Hematopoietic multipotent progenitor cell treated with erythropoietin and hydrocortisone succinate and interleukin-3 and kit ligand, for 4 days (in vitro differentiated cells): ENCODE results near the gene MGAT4B.
"Not testable (repeated sequence)": the region's sequence is repeated elsewhere in the genome, so short reads cannot be mapped to it uniquely, and the experiment has no call there.

ENCODE experiments used
- DNase-seq: peaks from one replicate; pipeline ENCODE4 v3.0.0-alpha.2; 2015

The MGAT4B gene

DNA sequence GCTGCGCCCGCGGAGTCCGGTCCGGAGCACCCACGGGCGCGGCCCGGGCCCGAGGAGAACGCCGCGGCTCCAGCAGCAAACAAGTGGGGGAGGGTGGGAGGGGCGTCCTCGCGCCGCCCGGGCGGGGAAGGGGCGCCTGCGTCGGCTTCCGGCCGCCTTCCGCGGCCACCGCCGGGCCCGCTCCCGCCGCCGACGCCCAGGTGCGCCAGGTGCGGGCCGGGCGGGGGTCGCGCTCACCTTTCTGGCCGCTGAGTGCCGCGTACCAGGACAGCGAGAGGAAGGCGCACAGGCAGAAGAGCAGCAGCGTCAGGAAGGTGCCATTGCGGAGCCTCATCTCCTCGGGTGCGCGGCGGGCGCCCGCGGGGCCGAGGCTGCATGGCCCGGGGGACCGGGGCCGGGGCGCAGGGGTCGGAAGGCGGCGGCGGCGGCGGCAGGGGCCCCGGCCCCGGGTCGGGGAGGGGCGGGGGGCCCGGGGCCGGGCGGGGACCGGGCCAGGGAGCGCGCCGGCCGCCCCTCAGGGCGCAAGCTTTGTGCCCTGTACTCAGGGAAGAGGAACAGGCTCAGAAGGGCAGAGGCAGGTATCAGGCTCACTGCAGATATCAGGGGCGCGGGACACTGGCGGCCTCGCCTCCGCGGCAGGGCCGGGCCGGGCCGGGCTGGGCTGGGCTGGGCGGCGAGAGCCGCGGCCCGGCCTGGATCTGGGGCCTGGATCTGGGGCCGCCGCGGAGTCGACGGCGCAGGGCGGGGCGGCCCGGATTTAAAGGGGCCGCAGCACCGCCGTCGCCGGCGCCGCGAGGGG lies at the start of gene MGAT4B:
Gene MGAT4B, minus strand, starts transcription at position 617 of the 799 bp plus-strand sequence. Its CDS starts 283 bp downstream, at position 334.
- DNase-seq: peak; percentile 93

DNA sequence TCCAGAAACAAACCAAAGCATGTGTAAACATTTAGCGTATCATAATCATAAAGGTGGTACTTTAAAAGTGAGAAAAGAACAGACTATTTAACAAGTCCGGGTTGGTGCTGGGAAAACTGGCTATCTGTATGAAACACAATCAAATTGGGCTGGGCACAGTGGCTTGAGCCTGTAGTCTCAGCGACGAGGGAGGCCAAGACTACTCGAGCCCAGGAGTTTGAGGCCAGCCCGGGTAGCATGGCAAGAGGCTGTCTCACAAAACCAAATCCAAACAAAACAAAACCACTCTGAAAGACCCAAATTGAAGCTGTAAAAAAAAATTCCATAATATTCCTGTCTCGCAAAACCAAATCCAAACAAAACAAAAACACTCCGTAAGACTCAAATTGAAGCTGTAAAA lies 47.7 kb upstream of the MGAT4B start:
- no peak for DNase-seq

DNA sequence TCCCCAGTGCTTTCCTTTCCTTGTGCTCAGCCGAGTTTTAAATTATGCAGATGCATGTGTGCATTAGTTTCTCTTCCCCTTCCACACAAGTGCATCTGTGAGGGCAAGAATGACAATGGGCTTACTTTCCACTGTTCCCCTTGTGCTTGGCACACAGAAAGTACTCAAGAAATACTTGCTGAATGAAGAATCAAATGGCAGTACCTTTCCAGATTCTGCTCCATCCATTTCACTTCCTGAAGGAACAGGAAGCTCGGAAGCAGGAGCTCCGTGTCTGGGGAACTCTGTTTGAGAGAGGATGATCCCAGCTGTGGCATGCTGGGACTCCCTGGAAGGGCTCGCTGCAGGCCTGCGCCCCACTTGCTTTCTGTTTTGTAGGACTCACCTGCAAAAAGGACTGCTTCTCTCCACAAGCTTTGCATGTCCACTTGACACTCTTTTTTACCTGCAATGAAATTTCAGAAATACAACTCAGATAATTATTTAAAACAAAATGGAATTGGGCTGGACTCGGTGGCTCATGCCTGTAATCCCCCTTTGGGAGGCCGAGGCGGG lies 46.4 kb upstream of the MGAT4B start:
- DNase-seq: no peak

DNA sequence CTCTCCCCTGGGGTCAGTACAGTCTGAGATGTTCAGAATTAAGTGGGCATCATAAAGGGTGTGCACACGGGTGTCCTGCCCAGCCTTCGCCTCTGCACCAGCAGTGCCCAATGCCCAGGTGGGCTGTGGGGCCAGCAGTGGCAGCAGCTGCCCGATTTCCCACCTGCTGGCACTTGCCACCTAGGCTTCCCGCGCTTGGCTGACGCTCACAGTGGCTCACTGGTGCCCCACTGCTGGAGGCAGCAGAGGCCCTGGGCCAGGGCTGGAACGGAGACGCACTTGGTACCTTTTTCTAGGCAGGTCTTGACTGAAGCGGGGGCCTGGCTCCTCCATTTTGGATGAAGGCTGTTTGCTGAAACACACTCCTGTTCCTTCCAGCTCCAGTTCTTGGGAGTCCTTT lies 35.0 kb upstream of the MGAT4B start:
- DNase-seq: no peak

DNA sequence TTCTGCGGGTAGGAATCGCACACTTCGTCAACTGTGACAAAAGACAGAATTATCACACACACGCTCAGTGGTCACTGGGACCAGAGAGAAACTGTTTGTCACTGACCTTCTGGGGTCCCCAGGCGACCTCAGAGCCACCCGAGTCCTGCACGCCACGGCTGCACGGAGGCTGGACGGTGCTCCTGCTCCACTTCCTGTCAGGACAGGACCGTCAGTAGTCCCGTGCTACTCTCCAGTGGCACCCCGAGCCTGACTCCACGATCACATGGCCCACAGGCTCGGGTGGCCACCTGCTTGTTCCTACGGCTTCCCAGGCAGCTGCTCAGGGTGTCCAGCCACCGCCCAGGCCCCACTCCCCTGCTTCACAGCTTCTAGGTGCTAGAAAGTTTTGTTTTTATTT lies 34.1 kb upstream of the MGAT4B start:
- no peak for DNase-seq

DNA sequence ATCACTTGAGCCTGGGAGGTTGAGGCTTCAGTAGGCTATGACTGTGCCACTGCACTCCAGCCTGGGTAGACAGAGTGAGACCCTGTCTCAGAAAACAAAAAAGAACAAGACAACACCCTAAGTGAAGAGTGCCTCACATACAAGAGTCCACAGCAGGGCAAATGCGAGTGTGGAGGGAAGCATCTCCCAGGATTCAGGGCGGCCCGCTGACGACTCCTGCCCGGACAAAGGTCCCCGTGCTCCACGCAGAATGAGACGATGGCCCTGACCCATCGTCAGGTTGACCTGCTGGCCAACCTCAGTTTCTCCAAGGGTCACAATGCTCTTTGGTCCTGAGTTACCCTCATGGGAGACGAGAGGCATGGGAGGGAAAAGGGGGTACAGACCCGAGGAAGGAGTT lies 33.7 kb upstream of the MGAT4B start:
- DNase-seq: no peak

DNA sequence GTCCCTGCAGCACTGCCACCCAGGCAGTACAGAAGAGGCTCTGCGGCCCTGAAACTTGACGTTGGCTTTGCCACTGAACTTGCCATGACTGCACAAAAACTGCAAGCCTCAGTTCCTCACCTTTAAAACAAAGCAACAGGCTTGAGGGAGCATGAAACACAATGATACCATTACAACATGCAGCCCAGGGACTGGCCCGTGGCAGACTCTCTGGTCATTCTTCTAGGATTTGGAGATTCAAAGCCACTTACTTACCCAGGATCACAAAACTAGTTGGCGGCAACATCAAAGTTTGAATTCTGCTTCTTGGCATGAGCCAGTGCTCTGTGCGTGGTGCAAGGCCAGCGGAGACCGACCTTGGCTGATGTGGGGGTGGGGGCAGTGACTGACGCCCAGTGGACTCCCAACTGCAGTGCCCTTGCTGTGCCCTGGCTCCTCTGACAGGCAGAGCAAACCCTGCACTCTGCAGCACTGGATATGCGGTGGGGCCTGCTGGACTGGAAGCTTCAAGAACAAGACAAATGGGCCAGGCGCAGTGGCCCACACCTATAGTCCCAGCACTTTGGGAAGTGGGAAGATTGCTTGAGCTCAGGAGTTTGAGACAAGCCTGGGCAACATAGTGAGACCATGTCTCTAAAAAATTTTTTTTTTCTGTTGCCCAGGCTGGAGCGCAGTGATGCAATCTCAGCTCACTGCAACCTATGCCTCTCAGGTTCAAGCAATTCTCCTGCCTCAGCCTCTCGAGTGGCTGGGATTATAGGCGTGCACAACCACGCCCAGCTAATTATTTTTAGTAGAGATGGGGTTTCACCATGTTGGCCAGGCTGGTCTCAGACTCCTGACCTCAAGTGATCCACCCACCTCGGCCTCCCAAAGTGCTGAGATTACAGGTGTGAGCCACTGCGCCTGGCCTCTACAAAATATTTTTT lies 32.9 kb upstream of the MGAT4B start:
- no peak for DNase-seq

DNA sequence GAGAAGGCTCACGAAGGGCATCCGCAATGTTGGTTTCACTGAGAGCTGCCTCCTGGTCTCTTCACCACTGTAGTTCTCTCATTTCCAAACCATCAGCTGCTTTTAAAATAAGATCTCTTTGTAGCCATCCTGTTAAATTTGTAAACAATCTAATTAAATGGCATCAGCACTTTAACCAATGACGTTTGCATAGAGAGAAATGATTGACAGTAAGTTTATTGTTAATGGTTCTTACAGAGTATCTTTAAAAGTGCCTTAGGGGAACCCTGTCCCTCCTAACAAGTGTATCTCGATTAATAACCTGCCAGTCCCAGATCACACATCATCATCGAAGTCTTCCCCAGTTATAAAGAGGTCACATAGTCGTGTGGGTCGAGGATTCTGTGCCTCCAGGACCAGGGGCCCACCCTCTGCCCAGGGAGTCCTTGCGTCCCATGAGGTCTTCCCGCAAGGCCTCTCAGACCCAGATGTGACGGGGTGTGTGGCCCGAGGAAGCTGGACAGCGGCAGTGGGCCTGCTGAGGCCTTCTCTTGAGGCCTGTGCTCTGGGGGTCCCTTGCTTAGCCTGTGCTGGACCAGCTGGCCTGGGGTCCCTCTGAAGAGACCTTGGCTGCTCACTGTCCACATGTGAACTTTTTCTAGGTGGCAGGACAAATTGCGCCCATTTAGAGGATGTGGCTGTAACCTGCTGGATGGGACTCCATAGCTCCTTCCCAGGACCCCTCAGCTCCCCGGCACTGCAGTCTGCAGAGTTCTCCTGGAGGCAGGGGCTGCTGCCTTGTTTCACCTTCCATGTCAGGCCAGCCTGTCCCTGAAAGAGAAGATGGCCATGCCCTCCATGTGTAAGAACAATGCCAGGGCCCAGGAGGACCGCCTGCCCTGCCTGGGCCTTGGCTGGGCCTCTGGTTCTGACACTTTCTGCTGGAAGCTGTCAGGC lies 30.7 kb upstream of the MGAT4B start:
- DNase-seq: no peak

DNA sequence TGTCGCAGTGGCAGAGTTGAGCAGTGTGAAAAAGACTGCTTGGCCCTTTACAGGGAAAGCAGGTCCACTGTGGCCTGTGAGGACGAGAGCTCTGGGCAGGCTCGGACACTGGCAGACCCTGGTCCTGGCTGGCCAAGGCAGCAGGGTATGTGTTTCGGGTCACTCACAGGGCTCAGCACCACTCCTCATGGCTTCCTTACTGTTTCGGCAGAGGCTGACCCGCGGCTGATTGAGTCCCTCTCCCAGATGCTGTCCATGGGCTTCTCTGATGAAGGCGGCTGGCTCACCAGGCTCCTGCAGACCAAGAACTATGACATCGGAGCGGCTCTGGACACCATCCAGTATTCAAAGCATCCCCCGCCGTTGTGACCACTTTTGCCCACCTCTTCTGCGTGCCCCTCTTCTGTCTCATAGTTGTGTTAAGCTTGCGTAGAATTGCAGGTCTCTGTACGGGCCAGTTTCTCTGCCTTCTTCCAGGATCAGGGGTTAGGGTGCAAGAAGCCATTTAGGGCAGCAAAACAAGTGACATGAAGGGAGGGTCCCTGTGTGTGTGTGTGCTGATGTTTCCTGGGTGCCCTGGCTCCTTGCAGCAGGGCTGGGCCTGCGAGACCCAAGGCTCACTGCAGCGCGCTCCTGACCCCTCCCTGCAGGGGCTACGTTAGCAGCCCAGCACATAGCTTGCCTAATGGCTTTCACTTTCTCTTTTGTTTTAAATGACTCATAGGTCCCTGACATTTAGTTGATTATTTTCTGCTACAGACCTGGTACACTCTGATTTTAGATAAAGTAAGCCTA lies 29.8 kb upstream of the MGAT4B start:
- DNase-seq: no peak

DNA sequence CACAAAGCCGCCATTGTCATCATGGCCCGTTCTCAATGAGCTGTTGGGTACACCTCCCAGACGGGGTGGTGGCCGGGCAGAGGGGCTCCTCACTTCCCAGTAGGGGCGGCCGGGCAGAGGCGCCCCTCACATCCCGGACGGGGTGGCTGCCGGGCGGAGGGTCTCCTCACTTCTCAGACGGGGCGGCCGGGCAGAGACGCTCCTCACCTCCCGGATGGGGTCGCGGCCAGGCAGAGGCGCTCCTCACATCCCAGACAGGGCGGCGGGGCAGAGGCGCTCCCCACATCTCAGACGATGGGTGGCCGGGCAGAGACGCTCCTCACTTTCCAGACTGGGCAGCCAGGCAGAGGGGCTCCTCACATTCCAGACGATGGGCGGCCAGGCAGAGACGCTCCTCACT lies 28.2 kb upstream of the MGAT4B start:
- DNase-seq: not testable (repeated sequence)

DNA sequence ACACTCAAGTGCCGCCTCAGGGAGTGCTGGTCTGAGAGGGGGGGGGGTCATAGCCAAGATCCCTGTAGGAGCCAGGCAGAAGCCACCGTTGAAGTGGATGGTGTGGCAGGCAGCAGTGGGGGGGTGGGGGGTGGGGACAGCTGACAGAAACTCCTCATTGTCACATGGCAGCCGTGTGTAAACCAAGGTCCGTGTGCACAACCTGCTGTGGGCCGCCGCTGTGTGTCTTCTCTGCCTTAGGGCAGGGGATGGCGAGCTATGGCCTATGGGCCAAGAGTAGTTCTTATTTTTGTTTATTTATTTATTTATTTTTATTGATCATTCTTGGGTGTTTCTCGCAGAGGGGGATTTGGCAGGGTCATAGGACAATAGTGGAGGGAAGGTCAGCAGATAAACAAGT lies 27.5 kb upstream of the MGAT4B start:
- no peak for DNase-seq

DNA sequence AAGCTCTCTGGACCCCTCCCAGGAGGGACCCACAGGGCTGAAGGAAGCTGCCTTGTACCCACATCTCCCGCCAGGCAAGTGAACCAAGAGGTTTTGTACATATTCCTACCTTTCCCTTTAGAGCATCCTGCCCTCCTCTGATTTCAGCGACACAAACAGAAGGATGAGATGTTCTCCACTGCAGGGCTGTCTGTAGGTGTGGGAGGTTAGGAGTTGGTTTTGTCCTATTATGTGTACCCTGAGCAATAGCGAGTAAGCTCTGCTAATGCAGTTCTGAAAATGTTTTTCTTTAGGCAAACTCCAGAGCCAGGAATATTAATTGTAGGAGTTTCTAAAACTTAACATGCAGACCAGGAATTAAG lies 27.0 kb upstream of the MGAT4B start:
- no peak for DNase-seq

DNA sequence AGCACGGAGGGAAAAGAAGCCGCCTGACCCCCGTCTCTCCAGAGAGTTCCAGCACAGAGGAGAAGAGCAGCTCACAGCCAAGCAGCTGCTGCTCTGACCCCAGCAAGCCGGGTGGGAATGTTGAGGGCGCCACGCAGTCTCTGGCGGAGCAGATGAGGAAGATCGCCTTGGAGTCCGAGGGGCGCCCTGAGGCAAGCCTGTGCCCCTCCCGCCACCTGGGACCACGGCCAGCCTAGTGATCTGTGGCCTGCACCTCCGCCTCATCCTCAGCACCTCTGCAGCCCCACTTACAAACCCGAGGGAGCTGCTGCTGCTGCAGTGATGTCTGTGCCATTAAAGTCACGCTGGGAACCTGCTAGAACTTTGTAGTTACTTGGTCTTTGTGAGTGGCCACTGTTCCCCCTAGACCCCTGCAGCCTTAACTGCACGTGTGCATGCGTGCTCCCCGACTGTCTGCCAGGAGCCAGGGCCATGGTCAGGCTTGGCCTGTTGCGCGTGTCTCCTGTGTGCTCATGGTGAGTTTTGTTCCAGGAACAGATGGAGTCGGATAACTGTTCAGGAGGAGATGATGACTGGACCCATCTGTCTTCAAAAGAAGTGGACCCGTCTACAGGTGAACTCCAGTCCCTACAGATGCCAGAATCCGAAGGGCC lies 26.5 kb upstream of the MGAT4B start:
- no peak for DNase-seq

DNA sequence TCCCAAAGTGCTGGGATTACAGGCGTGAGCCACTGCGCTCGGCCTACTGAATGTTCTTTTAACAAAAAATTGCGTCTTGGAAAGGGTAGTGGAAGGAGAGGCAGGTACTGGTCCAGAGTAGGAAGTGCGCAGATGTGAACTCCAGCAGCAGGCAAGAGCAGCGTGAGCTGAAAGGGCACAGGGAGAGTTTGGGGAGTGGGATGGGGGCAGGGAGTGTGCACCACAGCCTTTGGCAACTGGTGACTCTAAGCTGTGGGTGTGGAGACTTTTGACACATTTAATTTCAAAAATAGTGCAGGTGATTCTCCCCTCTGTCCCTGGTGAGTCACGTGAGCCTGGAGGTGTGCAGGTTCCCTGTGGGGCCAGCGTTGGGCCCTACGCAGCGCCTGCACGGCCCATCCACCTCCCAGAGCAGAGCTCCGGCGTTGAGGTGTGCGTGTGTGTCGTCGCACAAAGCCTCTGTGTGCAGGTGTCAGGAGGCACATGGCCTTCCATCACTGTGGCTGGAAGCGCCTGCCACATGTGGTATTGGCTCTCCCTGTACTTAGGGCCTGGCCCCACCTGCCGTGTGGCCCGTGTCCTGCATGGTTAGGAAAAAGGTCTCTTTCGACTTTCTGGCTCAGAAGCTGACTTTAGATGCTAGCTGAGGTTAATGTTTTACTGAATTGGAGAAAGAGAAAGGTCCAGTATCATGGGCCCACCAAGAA lies 25.5 kb upstream of the MGAT4B start:
- DNase-seq: no peak

DNA sequence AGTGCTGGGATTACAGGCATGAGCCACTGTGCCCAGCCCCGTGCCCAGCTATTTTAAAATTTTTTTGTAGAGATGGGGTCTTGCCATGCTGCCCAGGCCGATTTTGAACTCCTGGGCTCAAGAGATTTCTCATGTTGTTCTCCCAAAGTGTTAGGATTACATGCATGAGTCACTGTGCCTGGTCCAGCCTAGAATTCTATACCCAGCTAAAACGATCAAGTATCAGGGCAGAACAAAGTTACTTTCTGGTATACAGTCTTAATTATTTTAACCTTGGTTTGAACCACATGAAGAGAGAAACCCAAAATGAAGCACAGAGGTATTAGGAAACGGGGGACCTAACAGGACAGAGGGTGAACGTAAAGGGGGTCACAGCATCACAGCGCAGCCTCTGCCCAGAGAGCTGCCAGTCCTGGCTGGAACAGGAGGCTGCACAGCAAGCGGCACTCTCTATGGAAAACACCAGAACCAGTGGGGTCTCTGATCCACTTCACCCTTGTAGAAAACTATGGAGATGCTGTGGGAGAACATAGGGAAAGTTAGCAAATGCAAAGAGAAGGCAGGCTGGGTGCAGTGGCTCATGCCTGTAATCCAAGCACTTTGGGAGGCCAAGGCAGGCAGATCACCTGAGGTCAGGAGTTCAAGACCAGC lies 24.3 kb upstream of the MGAT4B start:
- no peak for DNase-seq

DNA sequence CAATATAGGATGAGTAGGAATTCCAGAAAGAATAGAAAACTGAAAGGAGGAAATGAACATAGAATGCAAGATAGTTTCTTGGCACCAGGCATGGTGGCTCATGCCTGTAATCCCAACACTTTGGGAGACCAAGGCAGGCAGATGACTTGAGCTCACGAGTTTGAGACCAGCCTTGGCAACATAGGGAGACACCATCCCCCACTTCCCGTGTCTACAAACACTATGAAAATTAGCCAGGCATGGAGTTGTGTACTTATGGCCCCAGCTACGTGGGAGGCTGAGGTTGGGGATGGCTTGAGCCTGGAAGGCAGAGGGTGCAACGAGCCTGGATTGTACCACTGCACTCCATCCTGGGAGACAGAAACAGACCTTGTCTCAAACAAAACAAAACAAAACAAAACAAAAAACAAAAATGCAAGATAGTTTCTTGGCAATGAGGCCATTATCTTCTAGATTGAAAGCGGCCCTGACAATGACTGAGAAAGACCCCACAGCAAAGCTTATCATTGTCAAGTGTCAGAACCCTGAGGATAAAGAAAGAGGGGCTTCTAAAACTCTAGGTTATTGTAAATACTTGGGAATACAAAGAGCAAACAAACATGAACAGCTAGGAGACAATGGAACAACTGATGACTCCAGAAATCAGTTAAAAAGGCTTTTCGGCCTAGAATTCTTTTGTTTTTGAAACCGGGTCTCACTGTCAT lies 23.2 kb upstream of the MGAT4B start:
- DNase-seq: no peak

DNA sequence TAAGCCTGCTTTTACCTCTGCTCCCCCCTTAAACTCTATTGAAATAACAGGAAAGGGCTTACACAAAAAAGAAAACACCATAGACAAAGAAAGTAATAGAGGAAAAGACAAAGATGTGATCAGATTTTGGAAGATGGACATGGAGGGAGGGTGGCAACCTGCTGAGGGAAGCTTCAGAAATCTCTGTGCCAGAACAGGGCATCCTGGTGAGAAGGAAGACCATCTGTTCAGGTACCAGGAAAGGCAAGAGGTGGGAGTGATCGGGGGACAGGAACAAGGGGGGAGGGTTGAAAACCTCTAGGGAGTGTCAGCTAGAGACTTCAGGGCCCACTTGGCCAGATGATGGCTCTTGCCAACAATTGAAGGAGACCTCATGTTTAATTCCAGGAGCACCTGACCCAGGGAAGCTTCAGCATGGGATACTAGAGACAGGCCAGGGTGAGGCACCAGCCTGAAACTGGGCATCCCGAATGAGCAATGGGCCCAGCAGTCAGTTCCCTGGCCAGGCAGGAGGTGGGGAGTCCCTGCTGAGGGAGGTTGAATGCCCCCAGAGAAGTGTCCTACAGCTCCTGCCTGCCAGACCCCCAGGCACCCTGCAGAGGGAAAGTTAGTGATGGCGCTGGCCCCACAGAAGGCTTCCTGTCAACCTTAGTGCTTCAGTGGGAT lies 22.2 kb upstream of the MGAT4B start:
- no peak for DNase-seq

DNA sequence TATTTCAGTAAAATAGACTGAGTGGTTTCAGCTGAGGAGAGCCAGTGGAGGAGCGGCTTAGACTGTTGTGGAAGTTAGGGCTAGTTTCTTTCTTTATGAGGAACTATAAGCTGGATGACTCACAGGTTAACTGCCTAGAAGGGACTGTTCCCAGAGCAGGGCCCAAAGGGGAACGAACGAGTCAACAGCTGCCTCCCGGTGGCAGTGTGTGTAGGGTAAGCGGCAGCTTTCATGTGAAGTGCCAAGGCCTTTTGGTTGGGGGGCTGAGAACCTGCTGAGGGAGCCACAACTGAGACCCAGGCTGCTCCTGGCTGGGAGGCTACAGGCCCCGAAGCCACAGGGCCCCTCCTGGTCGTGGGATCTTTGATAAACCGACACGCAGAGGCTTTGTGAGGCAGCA lies 21.0 kb upstream of the MGAT4B start:
- peak; percentile 78 for DNase-seq

DNA sequence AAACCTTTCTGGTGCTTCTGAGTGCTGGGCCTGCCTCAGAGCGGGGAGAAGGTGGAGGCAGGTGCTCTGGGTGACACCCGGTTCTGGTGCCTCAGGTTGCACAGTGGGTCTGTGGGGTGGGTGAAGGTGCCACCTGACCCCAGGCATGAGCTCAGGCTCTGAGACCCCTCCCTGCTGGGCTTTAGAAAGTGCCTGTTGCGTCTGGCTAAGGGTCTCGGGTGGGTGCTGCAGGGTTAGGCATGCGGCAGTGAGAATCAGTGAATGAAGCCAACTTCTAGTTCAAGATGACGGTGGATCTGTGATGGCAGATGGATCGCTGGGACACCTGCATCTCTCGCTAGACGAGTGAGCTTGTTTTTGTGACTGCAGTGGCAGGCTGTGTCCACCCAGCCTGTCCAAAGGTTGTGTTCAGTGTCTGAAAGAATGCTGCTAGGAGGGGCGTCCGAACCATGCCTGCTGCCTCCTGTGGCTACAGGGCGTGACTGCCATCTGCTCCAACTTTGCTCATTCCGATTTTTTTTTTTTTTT lies 19.1 kb upstream of the MGAT4B start:
- DNase-seq: no peak
